Heart right ventricle (tissue), 16 donors: ENCODE results near the gene NRXN3. TPM values are rescaled to one million over a fixed set of nuclear protein-coding genes. Genes with fewer than 3 reads are reported as not detected.

Experiments
- ATAC-seq, 8 donors: fragments of 200-7000 bp; cut with Tn5 transposase; one replicate each; pipeline ENCODE4 v1.9.1; 2020; ENCODE audit warnings: mild to moderate bottlenecking in 8 of 8, moderate library complexity in 8 of 8, moderate number of reproducible peaks in 1 of 8
- DNase-seq, 2 donors: peaks; one replicate each; pipeline ENCODE4 v3.0.0-alpha.2; 2020
- H3K27ac ChIP-seq, 10 donors: fragments of 200-600 bp; sonication (generic) in 2 of 10; one replicate each; pipeline versions ENCODE4 v1.5.0 to v1.8.0; 2020 to 2022; ENCODE audit warnings: mild to moderate bottlenecking in 3 of 10
- H3K27me3 ChIP-seq, 7 donors: fragments of 200-600 bp; one replicate each; pipeline ENCODE4 v1.8.0; 2021 to 2022; ENCODE audit warnings: mild to moderate bottlenecking in 2 of 7
- H3K36me3 ChIP-seq, 9 donors: fragments of 200-600 bp; sonication (generic) in 1 of 9; one replicate each; pipeline versions ENCODE4 v1.5.0 to v1.8.0; 2020 to 2022; ENCODE audit warnings: mild to moderate bottlenecking in 2 of 9
- H3K4me1 ChIP-seq, 9 donors: fragments of 200-600 bp; sonication (generic) in 1 of 9; one replicate each; pipeline versions ENCODE4 v1.5.0 to v1.8.0; 2020 to 2022; ENCODE audit warnings: mild to moderate bottlenecking in 4 of 9
- H3K4me3 ChIP-seq, 10 donors: fragments of 200-600 bp; sonication (generic) in 2 of 10; one replicate each; pipeline versions ENCODE4 v1.5.0 to v1.8.0; 2020 to 2022; ENCODE audit warnings: mild to moderate bottlenecking in 7 of 10, moderate library complexity in 2 of 10
- H3K9me3 ChIP-seq, 11 donors: fragments of 200-600 bp in 10 of 11; sonication (generic) in 2 of 11; one replicate each; pipeline versions ENCODE4 v1.5.0 to v1.8.0; 2013 to 2022; ENCODE audit warnings: mild to moderate bottlenecking in 2 of 11, control low read depth in 1 of 11, moderate library complexity in 1 of 11
- WGBS, 2 donors: extraction: QIAGEN DNeasy Blood & Tissue Kit; methylation state at CpG; one replicate each; pipeline ENCODE4 v1.1.7; 2013; ENCODE audit warnings: inconsistent platforms in 1 of 2; 5-methylcytosine and 5-hydroxymethylcytosine counted together
- intact Hi-C, 10 donors: fragments of 100-400 bp; cut with DNase I; formaldehyde crosslinking; loops; one replicate each; pipeline versions ENCODE4 v1.11.1 to v1.14.2; 2022
- polyA plus RNA-seq, 2 donors: library from polyadenylated mRNA; stranded (reverse); fragments of 200-250 nt; gene quantifications; one replicate each; pipeline ENCODE4 v1.2.3, GENCODE V29; 2013
- total RNA-seq, 10 donors: library from RNA; stranded (reverse); fragmentation: NEBNext Ultra II Directional in 3 of 10; extraction: Animal tissue kit (Norgen Biotek cat#: 25700) in 3 of 10; gene quantifications; one replicate each; pipeline versions ENCODE4 v1.2.1 to v1.2.4, GENCODE V29; 2021 to 2023
- TF ChIP-seq, protein P1 (sequence below), 9 donors: fragments of 200-600 bp; sonication (generic) in 2 of 9; IDR thresholded peaks; one replicate each; pipeline versions ENCODE4 v1.5.0 to v1.8.0; 2021 to 2022; ENCODE audit warnings: antibody characterized with exemption in 9 of 9, mild to moderate bottlenecking in 5 of 9, moderate library complexity in 1 of 9
- donor health status: Arrhythmogenic right ventricular cardiomyopathy.
- donor health status: ischemic (EF 13 %, LVEDD 7.1; RV severe dilation, severe dysfunction).
- donor health status: healthy with polysubstance abuse.
- donor health status: DM: no; HTN: yes; CAD: no.
- donor health status: DM: no; HTN: no; CAD: no.
- donor health status: ischemic (EF 25% LVEDD 6.9; RV normal size, moderate dysfunction).
- donor health status: ischemic (EF 25% LVEDD 5.7; RV mildly dilated, moderate dysfunction).
- donor health status: healthy.
- donor health status: DM: yes; HTN: yes; CAD: no.
- donor health status: Ischemic cardiomyopathy.
- donor health status: ischemic (EF 35%, LVEDD 5.7; RV mildly dilated, moderate dysfunction).
- donor health status: nonischemic (EF 11% LVEDD 7.7; RV severe dilation, severe dysfunction).
- donor health status: DM: yes; HTN: yes; CAD: no.
- donor health status: PGD.
- donor health status: ischemic (EF 29% LVEDD 5.4; RV normal size, mild dysfunction).
- donor health status: nonischemic (EF 23%, LVEDD 6.1; RV moderate dilation, normal function).

The NRXN3 gene
- total and polyA plus RNA-seq, 12 donors = 0.23 to 1.8 (median 0.87) TPM

DNA sequence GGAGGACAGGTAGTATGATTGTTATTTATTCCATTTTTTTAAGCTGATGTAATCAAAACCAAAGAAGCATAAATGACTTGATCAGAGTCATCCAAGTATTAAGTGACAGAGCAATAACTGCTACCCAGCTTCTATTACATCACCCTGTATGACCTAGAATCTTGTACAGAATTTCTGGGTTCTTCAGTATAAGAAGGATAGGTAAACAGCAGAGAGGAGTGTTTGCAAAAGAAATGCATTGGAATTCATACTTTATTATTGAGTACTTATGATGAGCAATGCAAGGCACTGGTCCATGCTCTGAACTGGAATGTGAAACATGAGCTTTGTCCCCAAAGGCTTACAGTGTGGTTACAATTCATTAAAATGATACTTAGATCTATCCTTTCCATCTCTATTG, 1124.3 kb downstream of the NRXN3 start:
- Histone ChIP-seq H3K4me3 (no peak overlapping the region), H3K27ac (no peak overlapping the region), H3K36me3 (no peaks in the 10 kb centered on the region), H3K27me3 (peaks cover 0 to under 1% (median 0%) of the 10 kb centered on the region in 7 donors), H3K9me3 (no peaks in the 10 kb centered on the region), H3K4me1 (no peaks in the 10 kb centered on the region)
- intact Hi-C loops = no loop called here
- TF ChIP-seq, protein P1, sequence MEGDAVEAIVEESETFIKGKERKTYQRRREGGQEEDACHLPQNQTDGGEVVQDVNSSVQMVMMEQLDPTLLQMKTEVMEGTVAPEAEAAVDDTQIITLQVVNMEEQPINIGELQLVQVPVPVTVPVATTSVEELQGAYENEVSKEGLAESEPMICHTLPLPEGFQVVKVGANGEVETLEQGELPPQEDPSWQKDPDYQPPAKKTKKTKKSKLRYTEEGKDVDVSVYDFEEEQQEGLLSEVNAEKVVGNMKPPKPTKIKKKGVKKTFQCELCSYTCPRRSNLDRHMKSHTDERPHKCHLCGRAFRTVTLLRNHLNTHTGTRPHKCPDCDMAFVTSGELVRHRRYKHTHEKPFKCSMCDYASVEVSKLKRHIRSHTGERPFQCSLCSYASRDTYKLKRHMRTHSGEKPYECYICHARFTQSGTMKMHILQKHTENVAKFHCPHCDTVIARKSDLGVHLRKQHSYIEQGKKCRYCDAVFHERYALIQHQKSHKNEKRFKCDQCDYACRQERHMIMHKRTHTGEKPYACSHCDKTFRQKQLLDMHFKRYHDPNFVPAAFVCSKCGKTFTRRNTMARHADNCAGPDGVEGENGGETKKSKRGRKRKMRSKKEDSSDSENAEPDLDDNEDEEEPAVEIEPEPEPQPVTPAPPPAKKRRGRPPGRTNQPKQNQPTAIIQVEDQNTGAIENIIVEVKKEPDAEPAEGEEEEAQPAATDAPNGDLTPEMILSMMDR (IDR thresholded peaks at IDR 0.05) = no peak
- DNase-seq (no peak), ATAC-seq (no peak)

DNA sequence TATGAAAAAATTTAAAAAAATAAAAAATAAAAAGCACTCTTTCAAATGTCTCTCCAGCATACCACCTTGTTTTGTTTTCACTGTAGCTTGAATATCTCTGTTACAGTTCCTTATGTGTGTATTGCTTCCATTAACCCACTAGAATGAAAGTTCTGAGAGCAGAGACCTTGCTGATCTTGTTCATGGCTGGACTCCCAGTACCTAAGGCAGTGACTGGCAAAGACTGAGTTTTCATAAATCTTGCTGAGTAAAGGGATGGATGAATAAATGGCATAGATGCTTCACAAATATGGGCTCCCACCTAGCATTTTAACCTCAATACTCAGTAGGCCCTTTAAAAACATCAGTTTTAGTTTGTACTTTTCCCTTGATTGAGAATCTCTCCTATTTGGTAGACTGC, 1125.2 kb downstream of the NRXN3 start:
- TF ChIP-seq, protein P1 (IDR thresholded peaks at IDR 0.05) = no peak
- H3K9me3 ChIP-seq = no peaks in the 10 kb centered on the region
- no peaks in the 10 kb centered on the region for H3K36me3 ChIP-seq
- intact Hi-C loops = no loop called here
- no peaks in the 10 kb centered on the region for H3K27me3 ChIP-seq
- no peaks in the 10 kb centered on the region for H3K4me1 ChIP-seq
- ATAC-seq = no peak
- DNase-seq = no peak
- H3K4me3 ChIP-seq = no peak overlapping the region
- no peak overlapping the region for H3K27ac ChIP-seq

DNA sequence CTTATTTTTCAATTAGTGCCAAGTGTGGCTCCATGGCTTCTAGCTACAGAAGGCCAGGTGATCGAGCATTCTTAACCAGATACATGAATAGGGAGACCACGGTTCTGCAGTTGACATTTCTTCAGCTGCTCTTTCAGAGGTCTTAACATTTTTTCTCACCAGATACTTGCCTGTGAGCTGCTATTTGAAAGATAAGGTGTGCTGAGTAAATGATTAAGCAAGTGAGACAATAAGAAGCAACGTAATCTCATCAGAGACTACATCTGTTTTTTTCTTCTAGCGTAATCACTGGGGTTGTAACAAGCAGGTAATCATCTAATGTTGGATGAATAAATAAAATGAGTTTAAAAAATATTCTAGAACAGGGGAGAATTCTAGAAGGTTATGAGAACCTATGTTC, 1128.2 kb downstream of the NRXN3 start:
- DNase-seq (no peak), ATAC-seq (no peak)
- TF ChIP-seq, protein P1 (IDR thresholded peaks at IDR 0.05) = no peak
- H3K4me3 ChIP-seq = no peak overlapping the region
- 54 to 55% methylated on average over 4 of the region's 4 CpGs for WGBS, 2 donors
- no peaks in the 10 kb centered on the region for H3K4me1 ChIP-seq
- H3K27me3 ChIP-seq = no peaks in the 10 kb centered on the region
- H3K27ac ChIP-seq = no peak overlapping the region
- intact Hi-C loops = no loop called here
- peaks cover 0 to 6% (median 0%) of the 10 kb centered on the region in 11 donors for H3K9me3 ChIP-seq
- no peaks in the 10 kb centered on the region for H3K36me3 ChIP-seq

DNA sequence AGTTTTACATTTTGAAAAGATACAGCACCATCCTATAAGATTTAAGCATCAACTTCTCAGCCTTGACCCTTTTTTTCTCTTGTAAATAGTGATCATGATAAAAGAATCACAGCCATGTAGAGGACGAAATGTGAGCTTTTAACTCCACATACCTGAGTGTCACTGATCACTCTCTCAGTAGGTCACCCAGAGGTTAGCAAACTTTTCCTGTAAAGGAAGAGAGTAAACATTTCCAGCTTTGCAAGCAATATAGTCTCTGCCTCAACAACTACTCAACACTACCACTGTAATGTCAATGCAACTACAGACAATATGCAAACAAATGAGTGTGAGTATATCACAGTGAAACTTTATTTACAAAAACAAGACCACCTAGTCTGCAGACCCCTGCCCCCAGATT, 1129.0 kb downstream of the NRXN3 start:
- 50 to 58% methylated on average over 1 of the region's 1 CpG for WGBS, 2 donors
- TF ChIP-seq, protein P1 (IDR thresholded peaks at IDR 0.05) = no peak
- DNase-seq (no peak), ATAC-seq (no peak)
- H3K27ac ChIP-seq = no peak overlapping the region
- no peak overlapping the region for H3K4me3 ChIP-seq
- H3K9me3 ChIP-seq = peaks cover 0 to 6% (median 0%) of the 10 kb centered on the region in 11 donors
- no peaks in the 10 kb centered on the region for H3K4me1 ChIP-seq
- H3K27me3 ChIP-seq = no peaks in the 10 kb centered on the region
- H3K36me3 ChIP-seq = no peaks in the 10 kb centered on the region
- intact Hi-C loops = no loop called here

DNA sequence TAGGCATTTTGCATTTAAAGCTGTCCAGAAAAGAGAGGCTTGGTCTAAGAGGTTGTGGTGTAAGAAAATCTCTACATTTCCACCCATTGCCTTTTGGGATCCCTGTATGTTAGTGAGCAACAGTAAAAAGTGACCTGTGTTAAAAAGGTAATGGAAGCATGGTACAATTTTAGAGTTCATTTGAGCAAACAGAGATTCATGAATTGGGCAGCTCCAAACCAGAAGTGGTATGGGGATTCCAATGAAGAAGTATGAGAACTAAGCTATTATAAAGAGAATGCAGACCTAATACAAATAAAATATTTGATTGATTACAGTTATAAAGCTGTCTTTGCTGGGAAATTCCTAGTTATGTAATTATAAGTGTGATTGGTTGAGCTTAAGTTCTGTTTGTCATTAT, 1134.1 kb downstream of the NRXN3 start:
- intact Hi-C loops = no loop called here
- Histone ChIP-seq H3K27me3 (no peaks in the 10 kb centered on the region), H3K27ac (no peak overlapping the region), H3K4me3 (no peak overlapping the region), H3K36me3 (no peaks in the 10 kb centered on the region), H3K9me3 (peaks cover 0 to 6% (median 0%) of the 10 kb centered on the region in 11 donors), H3K4me1 (no peaks in the 10 kb centered on the region)
- DNase-seq (no peak), ATAC-seq (no peak)
- TF ChIP-seq, protein P1 (IDR thresholded peaks at IDR 0.05) = no peak
